ENCODE measurements around the gene RDH14. TPM values are rescaled to one million over a fixed set of nuclear protein-coding genes. Genes with fewer than 3 reads are reported as not detected.

The RDH14 gene
- total and polyA plus RNA-seq, 10 of the 15 experiments (the other 5 are each of a cell fraction or from before 2014, with no cell fraction given) = 15.5 to 33.4 (median 22.8) TPM

DNA sequence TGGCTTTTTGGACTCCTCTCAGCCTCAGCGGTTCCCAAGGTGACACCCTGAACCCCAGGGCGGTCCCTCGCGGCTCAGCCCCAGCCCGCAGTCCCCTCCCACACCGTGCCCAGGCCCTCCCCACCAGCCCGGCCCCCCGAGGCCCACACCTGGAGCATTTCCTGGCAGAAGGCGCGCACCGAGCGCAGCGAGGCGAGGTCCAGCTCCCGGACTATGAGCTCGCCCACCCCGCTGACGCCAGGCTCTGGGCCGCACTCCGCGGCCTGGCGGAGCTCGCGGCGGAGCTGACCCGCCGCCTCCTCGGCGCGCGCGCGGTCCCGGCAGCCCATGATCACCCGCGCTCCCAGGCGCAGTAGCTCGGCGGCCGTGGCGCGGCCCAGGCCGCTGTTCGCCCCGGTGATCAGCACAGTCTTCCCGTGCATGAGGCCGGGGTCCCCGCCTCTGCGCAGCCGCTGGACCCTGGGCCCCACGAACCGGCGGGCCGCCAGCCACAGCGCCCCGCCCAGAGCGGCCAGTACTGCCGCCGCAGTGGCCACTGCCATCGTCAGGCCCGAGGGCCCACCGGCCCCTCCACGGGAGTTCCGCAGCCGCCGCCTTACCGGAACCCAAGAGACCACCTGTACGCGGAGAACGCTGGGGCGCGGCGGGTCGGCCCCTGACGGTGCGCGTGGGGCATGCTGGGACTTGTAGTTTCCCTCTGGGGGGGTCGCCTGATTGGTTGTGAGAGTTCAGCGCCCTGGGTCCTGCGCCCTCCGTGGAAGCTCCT lies at the start of gene RDH14 (continued):
- TF ChIP-seq, protein P1, sequence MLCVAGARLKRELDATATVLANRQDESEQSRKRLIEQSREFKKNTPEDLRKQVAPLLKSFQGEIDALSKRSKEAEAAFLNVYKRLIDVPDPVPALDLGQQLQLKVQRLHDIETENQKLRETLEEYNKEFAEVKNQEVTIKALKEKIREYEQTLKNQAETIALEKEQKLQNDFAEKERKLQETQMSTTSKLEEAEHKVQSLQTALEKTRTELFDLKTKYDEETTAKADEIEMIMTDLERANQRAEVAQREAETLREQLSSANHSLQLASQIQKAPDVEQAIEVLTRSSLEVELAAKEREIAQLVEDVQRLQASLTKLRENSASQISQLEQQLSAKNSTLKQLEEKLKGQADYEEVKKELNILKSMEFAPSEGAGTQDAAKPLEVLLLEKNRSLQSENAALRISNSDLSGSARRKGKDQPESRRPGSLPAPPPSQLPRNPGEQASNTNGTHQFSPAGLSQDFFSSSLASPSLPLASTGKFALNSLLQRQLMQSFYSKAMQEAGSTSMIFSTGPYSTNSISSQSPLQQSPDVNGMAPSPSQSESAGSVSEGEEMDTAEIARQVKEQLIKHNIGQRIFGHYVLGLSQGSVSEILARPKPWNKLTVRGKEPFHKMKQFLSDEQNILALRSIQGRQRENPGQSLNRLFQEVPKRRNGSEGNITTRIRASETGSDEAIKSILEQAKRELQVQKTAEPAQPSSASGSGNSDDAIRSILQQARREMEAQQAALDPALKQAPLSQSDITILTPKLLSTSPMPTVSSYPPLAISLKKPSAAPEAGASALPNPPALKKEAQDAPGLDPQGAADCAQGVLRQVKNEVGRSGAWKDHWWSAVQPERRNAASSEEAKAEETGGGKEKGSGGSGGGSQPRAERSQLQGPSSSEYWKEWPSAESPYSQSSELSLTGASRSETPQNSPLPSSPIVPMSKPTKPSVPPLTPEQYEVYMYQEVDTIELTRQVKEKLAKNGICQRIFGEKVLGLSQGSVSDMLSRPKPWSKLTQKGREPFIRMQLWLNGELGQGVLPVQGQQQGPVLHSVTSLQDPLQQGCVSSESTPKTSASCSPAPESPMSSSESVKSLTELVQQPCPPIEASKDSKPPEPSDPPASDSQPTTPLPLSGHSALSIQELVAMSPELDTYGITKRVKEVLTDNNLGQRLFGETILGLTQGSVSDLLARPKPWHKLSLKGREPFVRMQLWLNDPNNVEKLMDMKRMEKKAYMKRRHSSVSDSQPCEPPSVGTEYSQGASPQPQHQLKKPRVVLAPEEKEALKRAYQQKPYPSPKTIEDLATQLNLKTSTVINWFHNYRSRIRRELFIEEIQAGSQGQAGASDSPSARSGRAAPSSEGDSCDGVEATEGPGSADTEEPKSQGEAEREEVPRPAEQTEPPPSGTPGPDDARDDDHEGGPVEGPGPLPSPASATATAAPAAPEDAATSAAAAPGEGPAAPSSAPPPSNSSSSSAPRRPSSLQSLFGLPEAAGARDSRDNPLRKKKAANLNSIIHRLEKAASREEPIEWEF (IDR thresholded peaks at IDR 0.05; ENCODE audit: insufficient replicate concordance, low read depth, low read length) = no peak
- TF ChIP-seq SMC3 (IDR thresholded peaks at IDR 0.05; ENCODE audit: borderline replicate concordance, low read length) (no peak), RBBP5 (conservative IDR thresholded peaks at IDR 0.05) (no peak), CHD2 (IDR thresholded peaks at IDR 0.05; ENCODE audit: borderline replicate concordance, low read depth, low read length) (peak; percentile 83; the same call in 1 of the 2 replicates), WRNIP1 (IDR thresholded peaks at IDR 0.05; ENCODE audit: borderline replicate concordance, low read depth, low read length) (no peak), ZNF217 (IDR thresholded peaks at IDR 0.05) (peak; percentile 65; the same call in 1 of the 2 replicates), NR2F1 (conservative IDR thresholded peaks at IDR 0.05) (peak; percentile 61; the same call in 1 of the 2 replicates), POLR2A (IDR thresholded peaks at IDR 0.05; ENCODE audit: low read depth, low read length) (peak; percentile 86), MYB (IDR thresholded peaks at IDR 0.05; ENCODE audit: borderline replicate concordance, low read depth, low read length) (no peak), SMAD1 (IDR thresholded peaks at IDR 0.05; ENCODE audit: low read depth, partially characterized antibody) (no peak), SP1 (IDR thresholded peaks at IDR 0.05; ENCODE audit: low read depth, low read length) (peak; percentile 91), CBX3 (IDR thresholded peaks at IDR 0.05; ENCODE audit: borderline replicate concordance, low read depth) (no peak), HDAC2 (IDR thresholded peaks at IDR 0.05) (no peak)
- TF ChIP-seq, protein P2, sequence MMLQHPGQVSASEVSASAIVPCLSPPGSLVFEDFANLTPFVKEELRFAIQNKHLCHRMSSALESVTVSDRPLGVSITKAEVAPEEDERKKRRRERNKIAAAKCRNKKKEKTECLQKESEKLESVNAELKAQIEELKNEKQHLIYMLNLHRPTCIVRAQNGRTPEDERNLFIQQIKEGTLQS (IDR thresholded peaks at IDR 0.05; ENCODE audit: borderline replicate concordance, extremely low read depth, low read depth, low read length) = no peak
- TF ChIP-seq, protein P3, sequence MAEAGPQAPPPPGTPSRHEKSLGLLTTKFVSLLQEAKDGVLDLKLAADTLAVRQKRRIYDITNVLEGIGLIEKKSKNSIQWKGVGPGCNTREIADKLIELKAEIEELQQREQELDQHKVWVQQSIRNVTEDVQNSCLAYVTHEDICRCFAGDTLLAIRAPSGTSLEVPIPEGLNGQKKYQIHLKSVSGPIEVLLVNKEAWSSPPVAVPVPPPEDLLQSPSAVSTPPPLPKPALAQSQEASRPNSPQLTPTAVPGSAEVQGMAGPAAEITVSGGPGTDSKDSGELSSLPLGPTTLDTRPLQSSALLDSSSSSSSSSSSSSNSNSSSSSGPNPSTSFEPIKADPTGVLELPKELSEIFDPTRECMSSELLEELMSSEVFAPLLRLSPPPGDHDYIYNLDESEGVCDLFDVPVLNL (IDR thresholded peaks at IDR 0.05; ENCODE audit: low read depth, low read length) = no peak
- TF ChIP-seq, protein P4, sequence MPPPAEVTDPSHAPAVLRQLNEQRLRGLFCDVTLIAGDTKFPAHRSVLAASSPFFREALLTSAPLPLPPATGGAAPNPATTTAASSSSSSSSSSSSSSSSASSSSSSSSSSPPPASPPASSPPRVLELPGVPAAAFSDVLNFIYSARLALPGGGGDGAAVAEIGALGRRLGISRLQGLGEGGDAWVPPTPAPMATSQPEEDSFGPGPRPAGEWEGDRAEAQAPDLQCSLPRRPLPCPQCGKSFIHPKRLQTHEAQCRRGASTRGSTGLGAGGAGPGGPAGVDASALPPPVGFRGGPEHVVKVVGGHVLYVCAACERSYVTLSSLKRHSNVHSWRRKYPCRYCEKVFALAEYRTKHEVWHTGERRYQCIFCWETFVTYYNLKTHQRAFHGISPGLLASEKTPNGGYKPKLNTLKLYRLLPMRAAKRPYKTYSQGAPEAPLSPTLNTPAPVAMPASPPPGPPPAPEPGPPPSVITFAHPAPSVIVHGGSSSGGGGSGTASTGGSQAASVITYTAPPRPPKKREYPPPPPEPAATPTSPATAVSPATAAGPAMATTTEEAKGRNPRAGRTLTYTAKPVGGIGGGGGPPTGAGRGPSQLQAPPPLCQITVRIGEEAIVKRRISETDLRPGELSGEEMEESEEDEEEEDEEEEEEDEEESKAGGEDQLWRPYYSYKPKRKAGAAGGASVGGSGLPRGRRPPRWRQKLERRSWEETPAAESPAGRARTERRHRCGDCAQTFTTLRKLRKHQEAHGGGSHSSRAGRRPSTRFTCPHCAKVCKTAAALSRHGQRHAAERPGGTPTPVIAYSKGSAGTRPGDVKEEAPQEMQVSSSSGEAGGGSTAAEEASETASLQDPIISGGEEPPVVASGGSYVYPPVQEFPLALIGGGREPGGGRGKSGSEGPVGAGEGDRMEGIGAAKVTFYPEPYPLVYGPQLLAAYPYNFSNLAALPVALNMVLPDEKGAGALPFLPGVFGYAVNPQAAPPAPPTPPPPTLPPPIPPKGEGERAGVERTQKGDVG (CRISPR knock-in tag; IDR thresholded peaks at IDR 0.05) = no peak
- TF ChIP-seq, protein P5, sequence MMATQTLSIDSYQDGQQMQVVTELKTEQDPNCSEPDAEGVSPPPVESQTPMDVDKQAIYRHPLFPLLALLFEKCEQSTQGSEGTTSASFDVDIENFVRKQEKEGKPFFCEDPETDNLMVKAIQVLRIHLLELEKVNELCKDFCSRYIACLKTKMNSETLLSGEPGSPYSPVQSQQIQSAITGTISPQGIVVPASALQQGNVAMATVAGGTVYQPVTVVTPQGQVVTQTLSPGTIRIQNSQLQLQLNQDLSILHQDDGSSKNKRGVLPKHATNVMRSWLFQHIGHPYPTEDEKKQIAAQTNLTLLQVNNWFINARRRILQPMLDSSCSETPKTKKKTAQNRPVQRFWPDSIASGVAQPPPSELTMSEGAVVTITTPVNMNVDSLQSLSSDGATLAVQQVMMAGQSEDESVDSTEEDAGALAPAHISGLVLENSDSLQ (IDR thresholded peaks at IDR 0.05) = no peak
- TF ChIP-seq, protein P6, sequence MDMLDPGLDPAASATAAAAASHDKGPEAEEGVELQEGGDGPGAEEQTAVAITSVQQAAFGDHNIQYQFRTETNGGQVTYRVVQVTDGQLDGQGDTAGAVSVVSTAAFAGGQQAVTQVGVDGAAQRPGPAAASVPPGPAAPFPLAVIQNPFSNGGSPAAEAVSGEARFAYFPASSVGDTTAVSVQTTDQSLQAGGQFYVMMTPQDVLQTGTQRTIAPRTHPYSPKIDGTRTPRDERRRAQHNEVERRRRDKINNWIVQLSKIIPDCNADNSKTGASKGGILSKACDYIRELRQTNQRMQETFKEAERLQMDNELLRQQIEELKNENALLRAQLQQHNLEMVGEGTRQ (IDR thresholded peaks at IDR 0.05; ENCODE audit: borderline replicate concordance, low read depth, low read length) = no peak
